Superior temporal gyrus (tissue), 1 donor: ENCODE data around the gene PDE4B.
A peak's percentile ranks its signal among the peaks of the same experiment; 100 is the strongest.

ENCODE experiments used
- DNase-seq: peaks from one replicate; pipeline ENCODE4 v3.0.0-alpha.2; 2016; ENCODE audit errors: extremely low spot score

Gene PDE4B

GRCh38 chr1:66262208-66262963 is 469.7 kb downstream of the PDE4B start:
- DNase-seq = no peak

GRCh38 chr1:66265268-66265667 is 472.6 kb downstream of the PDE4B start:
- DNase-seq = no peak

GRCh38 chr1:66265796-66266195 is 473.1 kb downstream of the PDE4B start:
- DNase-seq = no peak

- no peak for DNase-seq
Measured at GRCh38 chr1:66266350-66266749, 473.7 kb downstream of the PDE4B start.

GRCh38 chr1:66266756-66267155 is 474.1 kb downstream of the PDE4B start:
- no peak for DNase-seq

GRCh38 chr1:66267201-66267940 is 474.7 kb downstream of the PDE4B start:
- DNase-seq = no peak

GRCh38 chr1:66269222-66269621 is 476.5 kb downstream of the PDE4B start:
- no peak for DNase-seq

GRCh38 chr1:66270119-66270812 is 477.6 kb downstream of the PDE4B start:
- no peak for DNase-seq

- peak; percentile 83 for DNase-seq
Measured at GRCh38 chr1:66271216-66271903, 478.7 kb downstream of the PDE4B start.

- DNase-seq = no peak
Measured at GRCh38 chr1:66271904-66272254, 479.2 kb downstream of the PDE4B start.

- DNase-seq = no peak
Measured at GRCh38 chr1:66273656-66274055, 481.0 kb downstream of the PDE4B start.

- no peak for DNase-seq
Measured at GRCh38 chr1:66274634-66275033, 481.9 kb downstream of the PDE4B start.

- DNase-seq = no peak
Measured at GRCh38 chr1:66275083-66275482, 482.4 kb downstream of the PDE4B start.

- no peak for DNase-seq
Measured at GRCh38 chr1:66275601-66276023, 482.9 kb downstream of the PDE4B start.

GRCh38 chr1:66276218-66276617 is 483.5 kb downstream of the PDE4B start:
- DNase-seq = no peak

- DNase-seq = peak; percentile 97
Measured at GRCh38 chr1:66278260-66279021, 485.7 kb downstream of the PDE4B start.

- no peak for DNase-seq
Measured at GRCh38 chr1:66281808-66282207, 489.1 kb downstream of the PDE4B start.

- DNase-seq = no peak
Measured at GRCh38 chr1:66282343-66282852, 489.7 kb downstream of the PDE4B start.

GRCh38 chr1:66282891-66283621 is 490.4 kb downstream of the PDE4B start:
- DNase-seq = no peak

- DNase-seq = peak; percentile 15
Measured at GRCh38 chr1:66283622-66284041, 490.9 kb downstream of the PDE4B start.
